ENCODE results near the gene TTC22. TPM values are rescaled to one million over a fixed set of nuclear protein-coding genes. Genes with fewer than 3 reads are reported as not detected.
A peak's percentile ranks its signal among the peaks of the same experiment; 100 is the strongest.

Gene TTC22
- not detected for total RNA-seq

DNA sequence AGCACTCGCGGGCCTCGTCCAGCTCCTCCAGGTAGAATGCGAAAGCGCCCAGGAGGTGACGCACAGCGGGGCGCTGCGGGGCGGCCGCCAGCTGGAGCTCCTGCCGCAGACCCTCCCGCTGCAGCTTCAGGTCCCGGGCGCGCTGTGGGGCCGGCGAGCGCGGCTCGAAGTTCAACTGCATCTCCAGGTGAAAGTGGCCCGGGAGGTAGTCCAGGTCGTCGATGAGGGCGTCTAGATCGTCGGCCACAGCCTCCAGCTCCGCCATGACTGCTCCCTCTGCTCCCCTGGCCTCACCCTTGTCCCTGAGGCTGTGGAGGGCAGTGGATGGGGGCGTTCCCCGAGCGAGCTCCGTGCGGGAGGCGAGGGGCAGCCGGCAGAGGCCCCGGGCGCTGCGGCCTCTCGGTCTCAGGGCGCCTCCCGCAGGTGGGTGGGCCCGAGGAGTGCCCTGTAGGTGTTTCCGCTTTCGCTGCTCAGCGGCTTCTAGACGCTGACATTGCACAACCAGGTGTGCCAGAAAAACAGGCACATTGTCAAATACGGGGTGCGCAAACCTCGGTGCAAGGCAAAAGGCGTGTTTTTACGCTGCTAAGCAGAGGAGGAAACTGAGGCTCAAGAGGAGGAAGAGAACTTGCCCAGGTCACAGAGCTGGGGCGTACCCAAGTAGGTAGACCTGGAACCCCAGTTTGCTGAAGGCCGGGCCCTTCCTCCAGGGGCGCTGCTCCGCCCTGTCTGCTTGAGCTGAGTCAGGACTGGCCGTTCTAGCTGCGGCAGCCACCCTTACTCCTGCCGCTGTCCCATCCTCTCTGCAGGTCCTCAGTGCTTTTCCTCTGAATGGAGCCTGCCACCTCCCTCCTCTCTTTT, at the start of gene TTC22:
Gene TTC22, minus strand, starts transcription at position 425 of the 861 bp plus-strand sequence. Its CDS starts 160 bp downstream, at position 265.
- H3K27ac ChIP-seq (ENCODE audit: low read depth, low read length): no peak within 1 kb of the TSS
- H3K9me3 ChIP-seq (ENCODE audit: control insufficient read depth in 3 of 3, low read length in 3 of 3): no peaks in the 10 kb centered on the region

GRCh38 chr1:54850737-54851136, 49.6 kb upstream of the TTC22 start:
- H3K4me1 ChIP-seq (ENCODE audit: control insufficient read depth in 3 of 3, insufficient read depth in 3 of 3, low read length in 3 of 3): peaks cover 0 to 11% (median 5%) of the 10 kb centered on the region in 3 donors
- no peak overlapping the region for H3K9ac ChIP-seq (ENCODE audit: low read depth in 1 of 3, low read length in 3 of 3)
- no peaks in the 10 kb centered on the region for H3K9me3 ChIP-seq (ENCODE audit: control insufficient read depth in 3 of 3, low read length in 3 of 3)
- H3K27me3 ChIP-seq (ENCODE audit: control insufficient read depth in 3 of 3, insufficient read depth in 3 of 3, low read length in 3 of 3): no peaks in the 10 kb centered on the region
- peaks cover 9 to 62% (median 49%) of the 10 kb centered on the region in 3 donors for H3K36me3 ChIP-seq (ENCODE audit: control insufficient read depth in 3 of 3, insufficient read depth in 3 of 3, low read length in 3 of 3)
- no peak overlapping the region for H3K27ac ChIP-seq (ENCODE audit: low read depth, low read length)
- no peak overlapping the region for H3K4me3 ChIP-seq (ENCODE audit: low read length in 3 of 3)

More for the DNA sequence above, at the start of gene TTC22:
- peaks cover 12 to 28% (median 20%) of the 10 kb centered on the region in 3 donors for H3K27me3 ChIP-seq (ENCODE audit: control insufficient read depth in 3 of 3, insufficient read depth in 3 of 3, low read length in 3 of 3)
- peak within 1 kb of the TSS; percentile 16 to 32 (median 27) for H3K9ac ChIP-seq (ENCODE audit: low read depth in 1 of 3, low read length in 3 of 3)
- H3K4me3 ChIP-seq (ENCODE audit: low read length in 3 of 3): peak within 1 kb of the TSS in 2 of 3 donors; percentile 29 to 43
- H3K4me1 ChIP-seq (ENCODE audit: control insufficient read depth in 3 of 3, insufficient read depth in 3 of 3, low read length in 3 of 3): peaks cover 5 to 16% (median 8%) of the 10 kb centered on the region in 3 donors
- H3K36me3 ChIP-seq (ENCODE audit: control insufficient read depth in 3 of 3, insufficient read depth in 3 of 3, low read length in 3 of 3): no peaks in the 10 kb centered on the region

GRCh38 chr1:54850069-54850730, 49.1 kb upstream of the TTC22 start:
- H3K27me3 ChIP-seq (ENCODE audit: control insufficient read depth in 3 of 3, insufficient read depth in 3 of 3, low read length in 3 of 3): no peaks in the 10 kb centered on the region
- H3K9me3 ChIP-seq (ENCODE audit: control insufficient read depth in 3 of 3, low read length in 3 of 3): no peaks in the 10 kb centered on the region
- no peak overlapping the region for H3K27ac ChIP-seq (ENCODE audit: low read depth, low read length)
- H3K9ac ChIP-seq (ENCODE audit: low read depth in 1 of 3, low read length in 3 of 3): no peak overlapping the region
- peaks cover 0 to 11% (median 5%) of the 10 kb centered on the region in 3 donors for H3K4me1 ChIP-seq (ENCODE audit: control insufficient read depth in 3 of 3, insufficient read depth in 3 of 3, low read length in 3 of 3)
- H3K36me3 ChIP-seq (ENCODE audit: control insufficient read depth in 3 of 3, insufficient read depth in 3 of 3, low read length in 3 of 3): peaks cover 9 to 61% (median 49%) of the 10 kb centered on the region in 3 donors
- H3K4me3 ChIP-seq (ENCODE audit: low read length in 3 of 3): no peak overlapping the region

DNA sequence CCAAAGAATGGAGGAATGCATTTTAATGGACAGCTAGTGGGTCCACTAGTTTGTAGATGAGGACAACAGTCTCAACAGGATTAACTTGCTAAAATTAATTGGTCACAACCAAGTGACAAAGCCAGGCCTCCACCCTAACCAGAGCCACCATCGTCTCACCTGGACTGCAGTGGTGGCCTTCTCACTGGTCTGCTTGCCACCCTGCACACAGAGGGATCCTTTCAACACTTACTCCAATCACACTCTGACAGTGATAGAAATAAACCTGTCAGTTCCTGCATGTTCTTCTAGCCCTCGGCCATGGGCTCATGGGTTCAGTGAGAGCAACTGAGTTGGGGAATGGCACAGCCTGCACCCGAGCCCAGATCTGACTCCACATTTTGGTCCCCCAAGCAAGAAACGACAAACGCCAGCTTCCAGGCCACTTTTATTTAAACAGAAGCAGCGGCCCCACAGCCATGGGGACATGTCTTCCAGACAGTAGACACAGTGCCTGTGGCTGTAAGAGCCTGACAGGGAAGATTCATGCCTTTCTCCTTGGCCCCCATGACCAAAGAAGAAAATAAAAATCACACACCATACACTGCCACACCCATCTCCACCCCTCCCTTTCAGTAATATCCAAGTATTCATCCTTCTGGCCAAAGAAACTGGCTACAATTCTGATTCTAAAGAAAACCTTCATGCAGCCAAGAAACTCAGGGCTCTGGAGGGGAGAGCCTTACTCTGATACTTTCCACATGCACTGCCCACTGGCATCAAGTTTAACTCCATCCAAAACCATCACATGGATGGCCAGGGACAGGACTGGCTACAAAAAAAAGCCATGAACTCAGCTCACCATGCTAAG, 48.3 kb upstream of the TTC22 start:
- H3K4me1 ChIP-seq (ENCODE audit: control insufficient read depth in 3 of 3, insufficient read depth in 3 of 3, low read length in 3 of 3): peaks cover 0 to 11% (median 5%) of the 10 kb centered on the region in 3 donors
- H3K4me3 ChIP-seq (ENCODE audit: low read length in 3 of 3): no peak overlapping the region

GRCh38 chr1:54848134-54848948, 47.2 kb upstream of the TTC22 start:
- peaks cover 0 to 11% (median 5%) of the 10 kb centered on the region in 3 donors for H3K4me1 ChIP-seq (ENCODE audit: control insufficient read depth in 3 of 3, insufficient read depth in 3 of 3, low read length in 3 of 3)
- no peaks in the 10 kb centered on the region for H3K9me3 ChIP-seq (ENCODE audit: control insufficient read depth in 3 of 3, low read length in 3 of 3)
- peaks cover 9 to 52% (median 49%) of the 10 kb centered on the region in 3 donors for H3K36me3 ChIP-seq (ENCODE audit: control insufficient read depth in 3 of 3, insufficient read depth in 3 of 3, low read length in 3 of 3)
- no peak overlapping the region for H3K4me3 ChIP-seq (ENCODE audit: low read length in 3 of 3)
- H3K27me3 ChIP-seq (ENCODE audit: control insufficient read depth in 3 of 3, insufficient read depth in 3 of 3, low read length in 3 of 3): no peaks in the 10 kb centered on the region
- no peak overlapping the region for H3K27ac ChIP-seq (ENCODE audit: low read depth, low read length)
- no peak overlapping the region for H3K9ac ChIP-seq (ENCODE audit: low read depth in 1 of 3, low read length in 3 of 3)

More for the DNA sequence above, 48.3 kb upstream of the TTC22 start:
- H3K27ac ChIP-seq (ENCODE audit: low read depth, low read length): no peak overlapping the region
- H3K27me3 ChIP-seq (ENCODE audit: control insufficient read depth in 3 of 3, insufficient read depth in 3 of 3, low read length in 3 of 3): no peaks in the 10 kb centered on the region
- H3K9me3 ChIP-seq (ENCODE audit: control insufficient read depth in 3 of 3, low read length in 3 of 3): no peaks in the 10 kb centered on the region
- H3K36me3 ChIP-seq (ENCODE audit: control insufficient read depth in 3 of 3, insufficient read depth in 3 of 3, low read length in 3 of 3): peaks cover 9 to 61% (median 49%) of the 10 kb centered on the region in 3 donors
- no peak overlapping the region for H3K9ac ChIP-seq (ENCODE audit: low read depth in 1 of 3, low read length in 3 of 3)

- Histone ChIP-seq H3K4me3 (ENCODE audit: low read length in 3 of 3) (no peak overlapping the region), H3K27ac (ENCODE audit: low read depth, low read length) (no peak overlapping the region), H3K36me3 (ENCODE audit: control insufficient read depth in 3 of 3, insufficient read depth in 3 of 3, low read length in 3 of 3) (peaks cover 9 to 39% (median 35%) of the 10 kb centered on the region in 3 donors), H3K9me3 (ENCODE audit: control insufficient read depth in 3 of 3, low read length in 3 of 3) (no peaks in the 10 kb centered on the region), H3K9ac (ENCODE audit: low read depth in 1 of 3, low read length in 3 of 3) (no peak overlapping the region), H3K4me1 (ENCODE audit: control insufficient read depth in 3 of 3, insufficient read depth in 3 of 3, low read length in 3 of 3) (peaks cover 0 to 11% (median 5%) of the 10 kb centered on the region in 3 donors), H3K27me3 (ENCODE audit: control insufficient read depth in 3 of 3, insufficient read depth in 3 of 3, low read length in 3 of 3) (no peaks in the 10 kb centered on the region)
Measured at GRCh38 chr1:54846716-54847284, 45.7 kb upstream of the TTC22 start.

DNA sequence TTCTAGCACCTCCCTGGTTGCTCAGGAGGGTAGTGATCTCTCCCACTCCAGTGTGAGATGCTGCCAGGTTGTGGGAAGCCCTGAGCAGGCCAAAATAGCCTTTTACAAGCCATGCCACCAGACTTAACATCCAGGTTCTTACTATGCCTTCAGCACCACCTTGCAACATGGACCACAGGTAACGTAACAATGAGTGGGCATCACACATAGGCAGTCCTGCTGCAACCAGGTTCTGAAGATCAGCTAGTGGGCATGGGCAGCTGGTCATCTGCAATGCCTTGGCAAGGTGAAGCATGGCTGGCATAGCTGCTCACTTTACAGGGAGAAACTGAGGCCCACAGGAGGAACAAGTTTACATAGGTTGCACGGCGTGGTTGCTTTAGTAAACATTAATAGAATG, 45.2 kb upstream of the TTC22 start:
- H3K27me3 ChIP-seq (ENCODE audit: control insufficient read depth in 3 of 3, insufficient read depth in 3 of 3, low read length in 3 of 3): no peaks in the 10 kb centered on the region
- peaks cover 0 to 11% (median 5%) of the 10 kb centered on the region in 3 donors for H3K4me1 ChIP-seq (ENCODE audit: control insufficient read depth in 3 of 3, insufficient read depth in 3 of 3, low read length in 3 of 3)
- H3K36me3 ChIP-seq (ENCODE audit: control insufficient read depth in 3 of 3, insufficient read depth in 3 of 3, low read length in 3 of 3): peaks cover 5 to 34% (median 30%) of the 10 kb centered on the region in 3 donors
- no peak overlapping the region for H3K27ac ChIP-seq (ENCODE audit: low read depth, low read length)
- no peak overlapping the region for H3K9ac ChIP-seq (ENCODE audit: low read depth in 1 of 3, low read length in 3 of 3)
- H3K9me3 ChIP-seq (ENCODE audit: control insufficient read depth in 3 of 3, low read length in 3 of 3): no peaks in the 10 kb centered on the region
- no peak overlapping the region for H3K4me3 ChIP-seq (ENCODE audit: low read length in 3 of 3)

DNA sequence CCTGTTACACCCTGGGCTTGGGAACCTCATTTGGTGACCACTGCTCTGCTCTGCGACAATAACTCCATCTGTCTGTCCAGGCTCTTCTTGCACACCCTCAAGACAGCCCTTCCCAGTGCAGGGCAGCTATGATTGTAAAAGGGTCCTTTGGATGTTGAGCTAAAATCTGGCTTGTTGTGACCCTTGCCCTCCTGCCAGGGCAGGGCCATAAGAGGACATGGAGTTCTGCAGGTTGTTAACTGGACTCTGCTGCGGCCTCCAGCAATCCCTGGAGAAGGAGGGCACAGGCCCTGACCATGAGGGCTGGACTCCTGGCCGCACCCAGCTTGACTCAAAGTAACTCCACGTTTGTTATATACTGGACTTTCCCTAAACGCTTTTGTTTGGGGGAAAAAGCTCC, 44.6 kb upstream of the TTC22 start:
- H3K4me3 ChIP-seq (ENCODE audit: low read length in 3 of 3): no peak overlapping the region
- peaks cover 2 to 28% (median 26%) of the 10 kb centered on the region in 3 donors for H3K36me3 ChIP-seq (ENCODE audit: control insufficient read depth in 3 of 3, insufficient read depth in 3 of 3, low read length in 3 of 3)
- no peaks in the 10 kb centered on the region for H3K9me3 ChIP-seq (ENCODE audit: control insufficient read depth in 3 of 3, low read length in 3 of 3)
- no peak overlapping the region for H3K27ac ChIP-seq (ENCODE audit: low read depth, low read length)
- peaks cover 0 to 9% (median 5%) of the 10 kb centered on the region in 3 donors for H3K4me1 ChIP-seq (ENCODE audit: control insufficient read depth in 3 of 3, insufficient read depth in 3 of 3, low read length in 3 of 3)
- no peaks in the 10 kb centered on the region for H3K27me3 ChIP-seq (ENCODE audit: control insufficient read depth in 3 of 3, insufficient read depth in 3 of 3, low read length in 3 of 3)
- H3K9ac ChIP-seq (ENCODE audit: low read depth in 1 of 3, low read length in 3 of 3): no peak overlapping the region
